ENCODE results near the gene DMWD. TPM values are rescaled to one million over a fixed set of nuclear protein-coding genes. Genes with fewer than 3 reads are reported as not detected.
A peak's percentile ranks its signal among the peaks of the same experiment; 100 is the strongest.

Gene DMWD
- polyA plus RNA-seq, 1 of the 3 experiments (the other 2 are of a cell fraction) = 40.6 TPM

DNA sequence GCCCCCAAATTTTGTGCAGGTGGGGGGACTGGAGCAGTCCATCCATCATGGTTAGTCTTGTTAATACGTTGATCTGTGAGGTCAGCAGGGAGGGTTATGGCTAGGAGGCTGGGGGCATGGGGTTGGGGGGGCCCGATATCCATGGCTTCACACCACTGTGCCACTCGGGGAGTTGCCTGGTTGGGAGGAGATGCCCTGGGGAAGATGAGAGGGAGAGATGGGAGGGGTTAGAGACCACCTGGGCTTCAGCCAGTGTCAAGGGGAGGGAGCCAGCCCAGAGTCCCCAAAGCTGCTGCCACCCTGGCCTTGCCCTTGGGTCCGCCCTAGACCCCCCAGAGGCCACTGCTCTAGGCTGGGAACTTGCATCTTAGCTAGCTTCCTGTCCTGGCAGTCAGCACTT, 8.5 kb downstream of the DMWD start:
- Histone ChIP-seq H3K79me2 (ENCODE audit: insufficient read depth) (peaks cover 72% of the 10 kb centered on the region), H3K27ac (ENCODE audit: low read depth in 2 of 2, low read length in 1 of 2) (peak overlapping the region; percentile 86 to 99; a peak in 3 of 4 replicates), H3K4me2 (peak overlapping the region; percentile 90; the same call in 1 of the 2 replicates), H4K20me1 (ENCODE audit: insufficient read depth) (0 out of 2 replicates have a peak, but pooled peaks cover 3% of the 10 kb centered on the region), H2AFZ (ENCODE audit: low read depth) (no peak overlapping the region), H3K9me2 (no peaks in the 10 kb centered on the region), H3K27me3 (ENCODE audit: insufficient read depth) (no peaks in the 10 kb centered on the region), H3K36me3 (replicated peaks in 1 of 2; ENCODE audit: control insufficient read depth in 1 of 2, insufficient read depth in 2 of 2, low read length in 1 of 2) (peaks cover 13 to 40% of the 10 kb centered on the region in 2 experiments), H3K4me1 (ENCODE audit: control insufficient read depth in 1 of 2, insufficient read depth in 2 of 2, low read depth in 1 of 2, low read length in 1 of 2) (peaks cover 22 to 30% of the 10 kb centered on the region in 2 experiments; a peak in 3 of 4 replicates), H3F3A (replicated peaks; ENCODE audit: insufficient read depth) (peaks cover 14% of the 10 kb centered on the region), H3K4me3 (ENCODE audit: low read depth in 2 of 2, low read length in 1 of 2) (no peak overlapping the region), H3K9me3 (no peaks in the 10 kb centered on the region), H3K9ac (peak overlapping the region; percentile 72; the same call in 1 of the 2 replicates)
- POLR2A ChIA-PET = no interaction called here
- CTCF ChIA-PET = interaction anchor here (0.7 to 5.1 kb wide), 3 partner anchors 14 to 90 kb away, joined by 3 to 27 read pairs (median 3); partner anchors contain the start of gene SIX5
- DNase-seq = no peak
- no peak for TF ChIP-seq NFIC (IDR thresholded peaks at IDR 0.05; ENCODE audit: borderline replicate concordance)
- no peak for TF ChIP-seq FOSL2 (IDR thresholded peaks at IDR 0.05; ENCODE audit: borderline replicate concordance, low read depth)
- TF ChIP-seq MXI1 (IDR thresholded peaks at IDR 0.05; ENCODE audit: low read depth, low read length) = no peak
- TF ChIP-seq RAD21 (IDR thresholded peaks at IDR 0.05; ENCODE audit: low read length) = no peak
- TF ChIP-seq EZH2phosphoT487 (IDR thresholded peaks at IDR 0.05; ENCODE audit: borderline replicate concordance, low read depth) = no peak
- TF ChIP-seq USF2 (IDR thresholded peaks at IDR 0.05; ENCODE audit: borderline replicate concordance, low read depth, low read length) = no peak
- no peak for TF ChIP-seq EP300 (IDR thresholded peaks at IDR 0.05; ENCODE audit: borderline replicate concordance in 1 of 2, low read depth in 1 of 2, low read length in 1 of 2)
- TF ChIP-seq TEAD4 (IDR thresholded peaks at IDR 0.05; ENCODE audit: borderline replicate concordance, insufficient read depth) = no peak
- 88% methylated on average over 3 of the region's 4 CpGs for WGBS (ENCODE audit: low lambda C conversion rate)

- H2AFZ ChIP-seq (ENCODE audit: low read depth) = no peak overlapping the region
- peak overlapping the region in 1 of 2 experiments; percentile 52; a peak in 2 of 4 replicates for H3K4me3 ChIP-seq (ENCODE audit: low read depth in 2 of 2, low read length in 1 of 2)
- peak overlapping the region; percentile 72 for H3K9ac ChIP-seq
- H3K9me3 ChIP-seq = no peaks in the 10 kb centered on the region
- peak overlapping the region; percentile 90 for H3K4me2 ChIP-seq
- H3K4me1 ChIP-seq (ENCODE audit: control insufficient read depth in 1 of 2, insufficient read depth in 2 of 2, low read depth in 1 of 2, low read length in 1 of 2) = peaks cover 22 to 30% of the 10 kb centered on the region in 2 experiments; a peak in 3 of 4 replicates
- peaks cover 62% of the 10 kb centered on the region for H3K79me2 ChIP-seq (ENCODE audit: insufficient read depth)
- DNase-seq = peak; percentile 58
- 0 out of 2 replicates have a peak, but pooled peaks cover 8% of the 10 kb centered on the region for H4K20me1 ChIP-seq (ENCODE audit: insufficient read depth)
- POLR2A ChIA-PET = interaction anchor here (0.6 to 2.7 kb wide), 6 partner anchors 12 to 91 kb away, joined by 3 to 7 read pairs (median 4); partner anchors contain the start of genes QPCTL and SNRPD2
- CTCF ChIA-PET = interaction anchor here (0.7 to 5.1 kb wide), 6 partner anchors 10 to 90 kb away, joined by 3 to 27 read pairs (median 8); partner anchors contain the start of genes FBXO46, QPCTL and SIX5
- no peaks in the 10 kb centered on the region for H3K9me2 ChIP-seq
- H3K27me3 ChIP-seq (ENCODE audit: insufficient read depth) = no peaks in the 10 kb centered on the region
- WGBS (ENCODE audit: low lambda C conversion rate) = 32% methylated on average over 26 of the region's 26 CpGs
- peaks cover 14% of the 10 kb centered on the region for H3F3A ChIP-seq (replicated peaks; ENCODE audit: insufficient read depth)
- peak overlapping the region; percentile 86 to 99 for H3K27ac ChIP-seq (ENCODE audit: low read depth in 2 of 2, low read length in 1 of 2)
- peaks cover 13 to 46% of the 10 kb centered on the region in 2 experiments for H3K36me3 ChIP-seq (replicated peaks in 1 of 2; ENCODE audit: control insufficient read depth in 1 of 2, insufficient read depth in 2 of 2, low read length in 1 of 2)
- TF ChIP-seq, protein P1, sequence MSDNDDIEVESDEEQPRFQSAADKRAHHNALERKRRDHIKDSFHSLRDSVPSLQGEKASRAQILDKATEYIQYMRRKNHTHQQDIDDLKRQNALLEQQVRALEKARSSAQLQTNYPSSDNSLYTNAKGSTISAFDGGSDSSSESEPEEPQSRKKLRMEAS (IDR thresholded peaks at IDR 0.05; ENCODE audit: low read depth) = no peak
- peak; percentile 62 for TF ChIP-seq JUND (IDR thresholded peaks at IDR 0.05)
- TF ChIP-seq EZH2phosphoT487 (IDR thresholded peaks at IDR 0.05; ENCODE audit: borderline replicate concordance, low read depth) = no peak
- TF ChIP-seq, protein P2, sequence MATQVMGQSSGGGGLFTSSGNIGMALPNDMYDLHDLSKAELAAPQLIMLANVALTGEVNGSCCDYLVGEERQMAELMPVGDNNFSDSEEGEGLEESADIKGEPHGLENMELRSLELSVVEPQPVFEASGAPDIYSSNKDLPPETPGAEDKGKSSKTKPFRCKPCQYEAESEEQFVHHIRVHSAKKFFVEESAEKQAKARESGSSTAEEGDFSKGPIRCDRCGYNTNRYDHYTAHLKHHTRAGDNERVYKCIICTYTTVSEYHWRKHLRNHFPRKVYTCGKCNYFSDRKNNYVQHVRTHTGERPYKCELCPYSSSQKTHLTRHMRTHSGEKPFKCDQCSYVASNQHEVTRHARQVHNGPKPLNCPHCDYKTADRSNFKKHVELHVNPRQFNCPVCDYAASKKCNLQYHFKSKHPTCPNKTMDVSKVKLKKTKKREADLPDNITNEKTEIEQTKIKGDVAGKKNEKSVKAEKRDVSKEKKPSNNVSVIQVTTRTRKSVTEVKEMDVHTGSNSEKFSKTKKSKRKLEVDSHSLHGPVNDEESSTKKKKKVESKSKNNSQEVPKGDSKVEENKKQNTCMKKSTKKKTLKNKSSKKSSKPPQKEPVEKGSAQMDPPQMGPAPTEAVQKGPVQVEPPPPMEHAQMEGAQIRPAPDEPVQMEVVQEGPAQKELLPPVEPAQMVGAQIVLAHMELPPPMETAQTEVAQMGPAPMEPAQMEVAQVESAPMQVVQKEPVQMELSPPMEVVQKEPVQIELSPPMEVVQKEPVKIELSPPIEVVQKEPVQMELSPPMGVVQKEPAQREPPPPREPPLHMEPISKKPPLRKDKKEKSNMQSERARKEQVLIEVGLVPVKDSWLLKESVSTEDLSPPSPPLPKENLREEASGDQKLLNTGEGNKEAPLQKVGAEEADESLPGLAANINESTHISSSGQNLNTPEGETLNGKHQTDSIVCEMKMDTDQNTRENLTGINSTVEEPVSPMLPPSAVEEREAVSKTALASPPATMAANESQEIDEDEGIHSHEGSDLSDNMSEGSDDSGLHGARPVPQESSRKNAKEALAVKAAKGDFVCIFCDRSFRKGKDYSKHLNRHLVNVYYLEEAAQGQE (IDR thresholded peaks at IDR 0.05; ENCODE audit: low read depth, low read length) = no peak
- no peak for TF ChIP-seq RAD21 (IDR thresholded peaks at IDR 0.05; ENCODE audit: low read length)
- TF ChIP-seq NFIC (IDR thresholded peaks at IDR 0.05; ENCODE audit: borderline replicate concordance) = peak; percentile 71
- TF ChIP-seq TCF12 (IDR thresholded peaks at IDR 0.05) = peak; percentile 70
- TF ChIP-seq TEAD4 (IDR thresholded peaks at IDR 0.05; ENCODE audit: borderline replicate concordance, insufficient read depth) = peak; percentile 73; the same call in 1 of the 2 replicates
- TF ChIP-seq GATA2 (CRISPR knock-in tag; IDR thresholded peaks at IDR 0.05) = no peak
- TF ChIP-seq FOXJ3 (CRISPR knock-in tag; IDR thresholded peaks at IDR 0.05) = no peak
- no peak for TF ChIP-seq YY1 (IDR thresholded peaks at IDR 0.05; ENCODE audit: low read depth)
- no peak for TF ChIP-seq FOXM1 (IDR thresholded peaks at IDR 0.05; ENCODE audit: low read depth)
- 0 out of 4 replicates have a peak, but pooled peaks of 1 of the 2 experiments have one; percentile 29 for TF ChIP-seq EP300 (IDR thresholded peaks at IDR 0.05; ENCODE audit: borderline replicate concordance in 1 of 2, low read depth in 1 of 2, low read length in 1 of 2)
- no peak for TF ChIP-seq RFX5 (IDR thresholded peaks at IDR 0.05; ENCODE audit: low read length)
- TF ChIP-seq RXRA (IDR thresholded peaks at IDR 0.05; ENCODE audit: borderline replicate concordance, low read depth) = no peak
- no peak for TF ChIP-seq SIN3A (IDR thresholded peaks at IDR 0.05; ENCODE audit: borderline replicate concordance, low read depth, low read length)
- TF ChIP-seq FOSL2 (IDR thresholded peaks at IDR 0.05; ENCODE audit: borderline replicate concordance, low read depth) = peak; percentile 44; the same call in 1 of the 2 replicates
Observed at GRCh38 chr19:45782820-45783785, 9.5 kb downstream of the DMWD start.

Measured in SK-N-SH (cell line).